Muscle layer of colon (tissue), 2 donors: Measurements from ENCODE around the gene OR7A5.
"Not testable (repeated sequence)": the region's sequence is repeated elsewhere in the genome, so short reads cannot be mapped to it uniquely, and the experiment has no call there.

Experiments
- H3K27ac ChIP-seq: one replicate; pipeline ENCODE4 v1.7.0; 2013; ENCODE audit warnings: low read depth, mild to moderate bottlenecking, low read length, moderate library complexity
- H3K27me3 ChIP-seq, 2 donors: one replicate each; pipeline ENCODE4 v1.7.0; 2013; ENCODE audit warnings: low read length in 2 of 2, mild to moderate bottlenecking in 2 of 2; ENCODE audit not compliant: insufficient read depth in 2 of 2, control insufficient read depth in 1 of 2
- H3K36me3 ChIP-seq: one replicate; pipeline ENCODE4 v1.7.0; 2013; ENCODE audit warnings: mild to moderate bottlenecking, low read length; ENCODE audit not compliant: insufficient read depth
- H3K4me1 ChIP-seq: one replicate; pipeline ENCODE4 v1.7.0; 2013; ENCODE audit warnings: mild to moderate bottlenecking, low read length; ENCODE audit not compliant: insufficient read depth
- H3K4me3 ChIP-seq, 2 donors: one replicate each; pipeline ENCODE4 v1.7.0; 2013; ENCODE audit warnings: low read length in 2 of 2, low read depth in 1 of 2, mild to moderate bottlenecking in 1 of 2, moderate library complexity in 1 of 2
- H3K9ac ChIP-seq: one replicate; pipeline ENCODE4 v1.7.0; 2013; ENCODE audit warnings: low read length
- H3K9me3 ChIP-seq: one replicate; pipeline ENCODE4 v1.7.0; 2013; ENCODE audit warnings: mild to moderate bottlenecking, low read length
- donor health status: abdominal sarcoma.
- donor health status: Adenocarcinoma of cecum.

The OR7A5 gene

GRCh38 chr19:14817052-14817451, 17.9 kb downstream of the OR7A5 start:
- Histone ChIP-seq H3K27me3 (no peaks in the 10 kb centered on the region), H3K4me3 (no peak overlapping the region), H3K9ac (no peak overlapping the region), H3K36me3 (no peaks in the 10 kb centered on the region), H3K4me1 (no peaks in the 10 kb centered on the region), H3K9me3 (no peaks in the 10 kb centered on the region), H3K27ac (no peak overlapping the region)

- H3K36me3 ChIP-seq = no peaks in the 10 kb centered on the region
- H3K9me3 ChIP-seq = no peaks in the 10 kb centered on the region
- H3K27me3 ChIP-seq = no peaks in the 10 kb centered on the region
- H3K4me1 ChIP-seq = no peaks in the 10 kb centered on the region
- H3K9ac ChIP-seq = no peak overlapping the region
- H3K4me3 ChIP-seq = no peak overlapping the region
- no peak overlapping the region for H3K27ac ChIP-seq
Measured at GRCh38 chr19:14814982-14815652, 19.9 kb downstream of the OR7A5 start.

- Histone ChIP-seq H3K4me3 (no peak overlapping the region), H3K27ac (no peak overlapping the region), H3K27me3 (no peaks in the 10 kb centered on the region), H3K4me1 (no peaks in the 10 kb centered on the region), H3K9me3 (no peaks in the 10 kb centered on the region), H3K9ac (no peak overlapping the region), H3K36me3 (no peaks in the 10 kb centered on the region)
Measured at GRCh38 chr19:14809272-14810057, 25.5 kb downstream of the OR7A5 start.

- H3K27ac ChIP-seq = no peak overlapping the region
- H3K9me3 ChIP-seq = no peaks in the 10 kb centered on the region
- H3K27me3 ChIP-seq = no peaks in the 10 kb centered on the region
- no peak overlapping the region for H3K4me3 ChIP-seq
- H3K36me3 ChIP-seq = no peaks in the 10 kb centered on the region
- no peak overlapping the region for H3K9ac ChIP-seq
- no peaks in the 10 kb centered on the region for H3K4me1 ChIP-seq
Measured at GRCh38 chr19:14804765-14805164, 30.2 kb downstream of the OR7A5 start.

GRCh38 chr19:14798760-14799159, 36.2 kb downstream of the OR7A5 start:
- Histone ChIP-seq H3K27ac (no peak overlapping the region), H3K9ac (no peak overlapping the region), H3K27me3 (no peaks in the 10 kb centered on the region), H3K9me3 (no peaks in the 10 kb centered on the region), H3K36me3 (no peaks in the 10 kb centered on the region), H3K4me1 (no peaks in the 10 kb centered on the region), H3K4me3 (no peak overlapping the region)

- no peaks in the 10 kb centered on the region for H3K9me3 ChIP-seq
- no peaks in the 10 kb centered on the region for H3K36me3 ChIP-seq
- H3K4me3 ChIP-seq = no peak overlapping the region
- H3K4me1 ChIP-seq = no peaks in the 10 kb centered on the region
- no peak overlapping the region for H3K9ac ChIP-seq
- no peak overlapping the region for H3K27ac ChIP-seq
- H3K27me3 ChIP-seq = no peaks in the 10 kb centered on the region
Measured at GRCh38 chr19:14796021-14796420, 39.0 kb downstream of the OR7A5 start.

- Histone ChIP-seq H3K9ac (no peak overlapping the region), H3K36me3 (no peaks in the 10 kb centered on the region), H3K27ac (no peak overlapping the region), H3K9me3 (no peaks in the 10 kb centered on the region), H3K4me3 (no peak overlapping the region), H3K4me1 (no peaks in the 10 kb centered on the region), H3K27me3 (no peaks in the 10 kb centered on the region)
Measured at GRCh38 chr19:14795078-14795721, 39.8 kb downstream of the OR7A5 start.

- not testable (repeated sequence) for H3K9ac ChIP-seq, H3K27me3 ChIP-seq, H3K9me3 ChIP-seq, H3K36me3 ChIP-seq, H3K4me3 ChIP-seq, H3K27ac ChIP-seq, H3K4me1 ChIP-seq
Measured at GRCh38 chr19:14792250-14792649, 42.7 kb downstream of the OR7A5 start.

- Histone ChIP-seq H3K36me3 (no peaks in the 10 kb centered on the region), H3K27ac (no peak overlapping the region), H3K9me3 (no peaks in the 10 kb centered on the region), H3K4me1 (no peaks in the 10 kb centered on the region), H3K27me3 (peaks cover 0 to 4% of the 10 kb centered on the region in 2 donors), H3K4me3 (no peak overlapping the region), H3K9ac (no peak overlapping the region)
Measured at GRCh38 chr19:14786421-14786851, 48.5 kb downstream of the OR7A5 start.

GRCh38 chr19:14785102-14785793, 49.7 kb downstream of the OR7A5 start:
- not testable (repeated sequence) for H3K27me3 ChIP-seq

GRCh38 chr19:14784730-14785101, 50.3 kb downstream of the OR7A5 start:
- H3K9ac ChIP-seq, H3K9me3 ChIP-seq, H3K27me3 ChIP-seq, H3K36me3 ChIP-seq, H3K4me1 ChIP-seq, H3K4me3 ChIP-seq, H3K27ac ChIP-seq: not testable (repeated sequence)

More at GRCh38 chr19:14785102-14785793, 49.7 kb downstream of the OR7A5 start:
- not testable (repeated sequence) for H3K4me3 ChIP-seq, H3K9me3 ChIP-seq, H3K4me1 ChIP-seq, H3K9ac ChIP-seq, H3K36me3 ChIP-seq, H3K27ac ChIP-seq
